Tibial nerve (tissue), 4 donors: ENCODE data around the gene EPHB4.

Experiments used
- EP300 ChIP-seq, 2 donors: sonication (generic); formaldehyde crosslinking; IDR thresholded peaks; one replicate each; pipeline ENCODE4 v1.6.1; 2017; ENCODE audit warnings: antibody characterized with exemption in 2 of 2, mild to moderate bottlenecking in 1 of 2
- POLR2A ChIP-seq, 2 donors: fragments of 450-650 bp; IDR thresholded peaks; one replicate each; pipeline ENCODE4 v1.6.1; 2017; ENCODE audit warnings: antibody characterized with exemption in 2 of 2, mild to moderate bottlenecking in 2 of 2, moderate library complexity in 2 of 2
- TF ChIP-seq, protein P1 (sequence below), 5 experiments: fragments of 200-600 bp in 3 of 5; fragments of 450-650 bp in 2 of 5; sonication (generic) in 3 of 5; IDR thresholded peaks; one replicate each; pipeline ENCODE4 v1.5.1; 2016 to 2019; ENCODE audit warnings: antibody characterized with exemption in 5 of 5, mild to moderate bottlenecking in 3 of 5, moderate library complexity in 2 of 5

DNA sequence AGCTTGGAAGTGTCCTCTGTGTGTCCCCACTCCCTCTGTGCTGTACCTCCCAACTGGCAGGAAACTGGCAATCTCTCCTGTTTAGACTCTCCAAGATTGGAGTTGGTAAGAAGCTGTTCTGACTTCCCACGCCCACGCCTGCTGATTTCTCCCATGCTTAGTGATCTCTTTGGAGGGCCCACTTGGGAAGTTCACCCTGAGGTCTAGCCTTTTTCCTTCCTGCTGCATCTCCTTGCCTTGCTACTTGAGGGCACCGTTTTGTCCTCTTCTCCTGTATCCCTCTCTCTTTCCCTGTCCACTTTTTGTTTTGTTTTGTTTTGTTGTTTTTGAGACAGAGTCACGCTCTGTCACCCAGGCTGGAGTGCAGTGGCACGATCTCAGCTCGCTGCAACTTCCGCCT, 58.5 kb downstream of the EPHB4 start:
- TF ChIP-seq POLR2A (IDR thresholded peaks at IDR 0.05) (no peak), EP300 (IDR thresholded peaks at IDR 0.05) (no peak)
- TF ChIP-seq, protein P1, sequence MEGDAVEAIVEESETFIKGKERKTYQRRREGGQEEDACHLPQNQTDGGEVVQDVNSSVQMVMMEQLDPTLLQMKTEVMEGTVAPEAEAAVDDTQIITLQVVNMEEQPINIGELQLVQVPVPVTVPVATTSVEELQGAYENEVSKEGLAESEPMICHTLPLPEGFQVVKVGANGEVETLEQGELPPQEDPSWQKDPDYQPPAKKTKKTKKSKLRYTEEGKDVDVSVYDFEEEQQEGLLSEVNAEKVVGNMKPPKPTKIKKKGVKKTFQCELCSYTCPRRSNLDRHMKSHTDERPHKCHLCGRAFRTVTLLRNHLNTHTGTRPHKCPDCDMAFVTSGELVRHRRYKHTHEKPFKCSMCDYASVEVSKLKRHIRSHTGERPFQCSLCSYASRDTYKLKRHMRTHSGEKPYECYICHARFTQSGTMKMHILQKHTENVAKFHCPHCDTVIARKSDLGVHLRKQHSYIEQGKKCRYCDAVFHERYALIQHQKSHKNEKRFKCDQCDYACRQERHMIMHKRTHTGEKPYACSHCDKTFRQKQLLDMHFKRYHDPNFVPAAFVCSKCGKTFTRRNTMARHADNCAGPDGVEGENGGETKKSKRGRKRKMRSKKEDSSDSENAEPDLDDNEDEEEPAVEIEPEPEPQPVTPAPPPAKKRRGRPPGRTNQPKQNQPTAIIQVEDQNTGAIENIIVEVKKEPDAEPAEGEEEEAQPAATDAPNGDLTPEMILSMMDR (IDR thresholded peaks at IDR 0.05): no peak
